HepG2 (cell line): ENCODE data around the gene NR2F6. TPM values are rescaled to one million over a fixed set of nuclear protein-coding genes. Genes with fewer than 3 reads are reported as not detected.

ENCODE experiments used
- CREM ChIP-seq, 2 experiments: sonication (generic) in 1 of 2; formaldehyde crosslinking in 1 of 2; IDR thresholded peaks; 2 replicates each; pipeline versions ENCODE4 v1.4.0 to v1.6.1; 2016 to 2020; ENCODE audit warnings: antibody characterized with exemption in 1 of 2, mild to moderate bottlenecking in 1 of 2, missing genetic modification reagents in 1 of 2
- FLYWCH1 ChIP-seq: sonication (generic); formaldehyde crosslinking; IDR thresholded peaks from 2 replicates; pipeline ENCODE4 v1.8.1; 2023; ENCODE audit warnings: mild to moderate bottlenecking, missing genetic modification reagents
- HMGA1 ChIP-seq: sonication (generic); formaldehyde crosslinking; conservative IDR thresholded peaks from 2 replicates; pipeline ENCODE4 v1.4.0; 2020; ENCODE audit warnings: missing genetic modification reagents
- KMT2A ChIP-seq: sonication (generic); formaldehyde crosslinking; IDR thresholded peaks from 2 replicates; pipeline ENCODE4 v1.4.0; 2020; ENCODE audit warnings: missing genetic modification reagents
- MAZ ChIP-seq, 2 experiments: sonication (generic) in 1 of 2; formaldehyde crosslinking in 1 of 2; IDR thresholded peaks; 2 replicates each; pipeline versions ENCODE4 v1.5.0 to v1.6.1; 2012 to 2020; ENCODE audit warnings: low read depth in 2 of 2, mild to moderate bottlenecking in 2 of 2, borderline replicate concordance in 1 of 2, improper control_type of control experiment in 1 of 2, low read length in 1 of 2, missing genetic modification reagents in 1 of 2, moderate library complexity in 1 of 2
- NR3C1 ChIP-seq: sonication (generic); formaldehyde crosslinking; IDR thresholded peaks from 2 replicates; pipeline ENCODE4 v1.4.0; 2020; ENCODE audit warnings: missing genetic modification reagents
- PCBP2 ChIP-seq: fragments of 200-400 bp; formaldehyde crosslinking; optimal IDR thresholded peaks from 2 replicates; pipeline ENCODE3; 2018; ENCODE audit warnings: low read length, low read depth; ENCODE audit not compliant: poor library complexity, severe bottlenecking
- RBM22 ChIP-seq: fragments of 200-400 bp; formaldehyde crosslinking; optimal IDR thresholded peaks from 2 replicates; pipeline ENCODE3; 2017; ENCODE audit warnings: mild to moderate bottlenecking, low read length, moderate library complexity
- SMC3 ChIP-seq: IDR thresholded peaks from 2 replicates; pipeline ENCODE4 v1.6.1; 2011; ENCODE audit warnings: low read length, improper control_type of control experiment
- TSC22D2 ChIP-seq: sonication (generic); formaldehyde crosslinking; IDR thresholded peaks from 2 replicates; pipeline ENCODE4 v1.5.1; 2020; ENCODE audit warnings: missing genetic modification reagents, mild to moderate bottlenecking, borderline replicate concordance
- ZFP1 ChIP-seq: IDR thresholded peaks from 2 replicates; pipeline ENCODE4 v1.6.1; 2016
- ZFP36L2 ChIP-seq: sonication (generic); formaldehyde crosslinking; IDR thresholded peaks from 2 replicates; pipeline ENCODE4 v1.4.0; 2020; ENCODE audit warnings: missing genetic modification reagents
- ZKSCAN5 ChIP-seq: sonication (generic); formaldehyde crosslinking; IDR thresholded peaks from 2 replicates; pipeline ENCODE4 v1.5.1; 2020; ENCODE audit warnings: mild to moderate bottlenecking, missing genetic modification reagents
- ZNF260 ChIP-seq: sonication (generic); formaldehyde crosslinking; IDR thresholded peaks from 2 replicates; pipeline ENCODE4 v1.4.0; 2020; ENCODE audit warnings: missing genetic modification reagents, low read depth, mild to moderate bottlenecking, borderline replicate concordance
- ZNF276 ChIP-seq: sonication (generic); formaldehyde crosslinking; IDR thresholded peaks from 2 replicates; pipeline ENCODE4 v1.4.0; 2020; ENCODE audit warnings: mild to moderate bottlenecking, low read depth, missing genetic modification reagents
- ZNF530 ChIP-seq: sonication (generic); formaldehyde crosslinking; IDR thresholded peaks from 2 replicates; pipeline ENCODE4 v1.5.0; 2020; ENCODE audit warnings: low read depth, mild to moderate bottlenecking, missing genetic modification reagents
- ZNF629 ChIP-seq: sonication (generic); formaldehyde crosslinking; conservative IDR thresholded peaks from 2 replicates; pipeline ENCODE4 v1.5.0; 2020; ENCODE audit warnings: missing genetic modification reagents
- ZNF768 ChIP-seq: sonication (generic); formaldehyde crosslinking; IDR thresholded peaks from 2 replicates; pipeline ENCODE4 v1.4.0; 2020; ENCODE audit warnings: missing genetic modification reagents
- polyA plus RNA-seq, 8 experiments: library from polyadenylated mRNA; depleted of rRNA in 3 of 8; stranded (reverse) in 7 of 8; unstranded in 1 of 8; fragments of >200 nt; fragmentation: Illumina TruSeq in 4 of 8; extraction: Trizol in 4 of 8; gene quantifications; 2 replicates each; pipeline versions ENCODE4 v1.2.1 to v1.2.3, GENCODE V29; 2011 to 2016; ENCODE audit warnings: low read depth in 4 of 8, missing spikeins in 1 of 8, mixed read lengths in 1 of 8; ENCODE audit not compliant: insufficient read depth in 1 of 8
- total RNA-seq, 5 experiments: library from RNA; depleted of rRNA; stranded (reverse); fragments of >200 nt; fragmentation: Illumina TruSeq; extraction: Trizol; gene quantifications; 2 replicates each; pipeline ENCODE4 v1.2.3, GENCODE V29; 2016; ENCODE audit warnings: low read depth in 1 of 5
- TF ChIP-seq, protein P1 (sequence below): sonication (generic); formaldehyde crosslinking; IDR thresholded peaks from 2 replicates; pipeline ENCODE4 v1.9.0; 2021; ENCODE audit warnings: missing genetic modification reagents, borderline replicate concordance
- TF ChIP-seq, protein P2 (sequence below): sonication (generic); formaldehyde crosslinking; IDR thresholded peaks from 2 replicates; pipeline ENCODE4 v1.5.0; 2020; ENCODE audit warnings: missing genetic modification reagents
- TF ChIP-seq, protein P3 (sequence below): sonication (generic); formaldehyde crosslinking; IDR thresholded peaks from 2 replicates; pipeline ENCODE4 v1.5.1; 2020; ENCODE audit warnings: mild to moderate bottlenecking, missing genetic modification reagents, borderline replicate concordance

NR2F6 gene
- total and polyA plus RNA-seq, 2 of the 13 experiments (the other 11 are each of a cell fraction or from before 2014, with no cell fraction given): 30.9 to 72.4 TPM

- TF ChIP-seq TSC22D2 (CRISPR knock-in tag) (no peak), RBM22 (peak; percentile 55), ZNF260 (CRISPR knock-in tag) (no peak), ZFP36L2 (no peak), ZNF629 (CRISPR knock-in tag) (0 out of 2 replicates have a peak, but pooled peaks have one; percentile 40), CREM (IDR thresholded peaks at IDR 0.05) (peak; percentile 42; the same call in 1 of the 2 replicates), CREM (CRISPR knock-in tag; IDR thresholded peaks at IDR 0.05) (no peak), SMC3 (no peak), PCBP2 (peak; percentile 17), HMGA1 (no peak), MAZ (IDR thresholded peaks at IDR 0.05; ENCODE audit: borderline replicate concordance, low read depth, low read length) (peak; percentile 71; the same call in 1 of the 2 replicates), MAZ (CRISPR knock-in tag; IDR thresholded peaks at IDR 0.05; ENCODE audit: low read depth) (no peak), NR3C1 (CRISPR knock-in tag) (no peak), ZFP1 (CRISPR knock-in tag) (no peak), ZNF768 (CRISPR knock-in tag) (no peak), ZKSCAN5 (CRISPR knock-in tag) (no peak), FLYWCH1 (CRISPR knock-in tag) (no peak), KMT2A (CRISPR knock-in tag) (peak; percentile 34; the same call in 1 of the 2 replicates), ZNF276 (CRISPR knock-in tag) (no peak), ZNF530 (CRISPR knock-in tag) (no peak)
- TF ChIP-seq, protein P1, sequence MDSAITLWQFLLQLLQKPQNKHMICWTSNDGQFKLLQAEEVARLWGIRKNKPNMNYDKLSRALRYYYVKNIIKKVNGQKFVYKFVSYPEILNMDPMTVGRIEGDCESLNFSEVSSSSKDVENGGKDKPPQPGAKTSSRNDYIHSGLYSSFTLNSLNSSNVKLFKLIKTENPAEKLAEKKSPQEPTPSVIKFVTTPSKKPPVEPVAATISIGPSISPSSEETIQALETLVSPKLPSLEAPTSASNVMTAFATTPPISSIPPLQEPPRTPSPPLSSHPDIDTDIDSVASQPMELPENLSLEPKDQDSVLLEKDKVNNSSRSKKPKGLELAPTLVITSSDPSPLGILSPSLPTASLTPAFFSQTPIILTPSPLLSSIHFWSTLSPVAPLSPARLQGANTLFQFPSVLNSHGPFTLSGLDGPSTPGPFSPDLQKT: no peak
- TF ChIP-seq, protein P2, sequence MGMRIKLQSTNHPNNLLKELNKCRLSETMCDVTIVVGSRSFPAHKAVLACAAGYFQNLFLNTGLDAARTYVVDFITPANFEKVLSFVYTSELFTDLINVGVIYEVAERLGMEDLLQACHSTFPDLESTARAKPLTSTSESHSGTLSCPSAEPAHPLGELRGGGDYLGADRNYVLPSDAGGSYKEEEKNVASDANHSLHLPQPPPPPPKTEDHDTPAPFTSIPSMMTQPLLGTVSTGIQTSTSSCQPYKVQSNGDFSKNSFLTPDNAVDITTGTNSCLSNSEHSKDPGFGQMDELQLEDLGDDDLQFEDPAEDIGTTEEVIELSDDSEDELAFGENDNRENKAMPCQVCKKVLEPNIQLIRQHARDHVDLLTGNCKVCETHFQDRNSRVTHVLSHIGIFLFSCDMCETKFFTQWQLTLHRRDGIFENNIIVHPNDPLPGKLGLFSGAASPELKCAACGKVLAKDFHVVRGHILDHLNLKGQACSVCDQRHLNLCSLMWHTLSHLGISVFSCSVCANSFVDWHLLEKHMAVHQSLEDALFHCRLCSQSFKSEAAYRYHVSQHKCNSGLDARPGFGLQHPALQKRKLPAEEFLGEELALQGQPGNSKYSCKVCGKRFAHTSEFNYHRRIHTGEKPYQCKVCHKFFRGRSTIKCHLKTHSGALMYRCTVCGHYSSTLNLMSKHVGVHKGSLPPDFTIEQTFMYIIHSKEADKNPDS (CRISPR knock-in tag): no peak
- TF ChIP-seq, protein P3, sequence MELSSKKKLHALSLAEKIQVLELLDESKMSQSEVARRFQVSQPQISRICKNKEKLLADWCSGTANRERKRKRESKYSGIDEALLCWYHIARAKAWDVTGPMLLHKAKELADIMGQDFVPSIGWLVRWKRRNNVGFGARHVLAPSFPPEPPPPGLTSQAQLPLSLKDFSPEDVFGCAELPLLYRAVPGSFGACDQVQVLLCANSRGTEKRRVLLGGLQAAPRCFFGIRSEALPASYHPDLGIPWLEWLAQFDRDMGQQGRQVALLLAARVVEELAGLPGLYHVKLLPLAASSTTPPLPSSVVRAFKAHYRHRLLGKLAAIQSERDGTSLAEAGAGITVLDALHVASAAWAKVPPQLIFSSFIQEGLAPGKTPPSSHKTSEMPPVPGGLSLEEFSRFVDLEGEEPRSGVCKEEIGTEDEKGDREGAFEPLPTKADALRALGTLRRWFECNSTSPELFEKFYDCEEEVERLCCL: no peak
These were observed 5.5 kb downstream of the NR2F6 start (continued) for GRCh38 chr19:17240062-17240752.
